Measurements from ENCODE around the gene PCDHGA9. TPM values are rescaled to one million over a fixed set of nuclear protein-coding genes. Genes with fewer than 3 reads are reported as not detected.
"Not testable (repeated sequence)": the region's sequence is repeated elsewhere in the genome, so short reads cannot be mapped to it uniquely, and the experiment has no call there.

PCDHGA9 gene
- total and polyA plus RNA-seq, 4 donors, result 0.59 to 13.8 (median 2.8) TPM

DNA sequence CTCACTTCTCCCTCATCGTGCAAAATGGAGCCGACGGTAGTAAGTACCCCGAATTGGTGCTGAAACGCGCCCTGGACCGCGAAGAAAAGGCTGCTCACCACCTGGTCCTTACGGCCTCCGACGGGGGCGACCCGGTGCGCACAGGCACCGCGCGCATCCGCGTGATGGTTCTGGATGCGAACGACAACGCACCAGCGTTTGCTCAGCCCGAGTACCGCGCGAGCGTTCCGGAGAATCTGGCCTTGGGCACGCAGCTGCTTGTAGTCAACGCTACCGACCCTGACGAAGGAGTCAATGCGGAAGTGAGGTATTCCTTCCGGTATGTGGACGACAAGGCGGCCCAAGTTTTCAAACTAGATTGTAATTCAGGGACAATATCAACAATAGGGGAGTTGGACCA, 28.7 kb downstream of the PCDHGA9 start:
- TF ChIP-seq, protein P1, sequence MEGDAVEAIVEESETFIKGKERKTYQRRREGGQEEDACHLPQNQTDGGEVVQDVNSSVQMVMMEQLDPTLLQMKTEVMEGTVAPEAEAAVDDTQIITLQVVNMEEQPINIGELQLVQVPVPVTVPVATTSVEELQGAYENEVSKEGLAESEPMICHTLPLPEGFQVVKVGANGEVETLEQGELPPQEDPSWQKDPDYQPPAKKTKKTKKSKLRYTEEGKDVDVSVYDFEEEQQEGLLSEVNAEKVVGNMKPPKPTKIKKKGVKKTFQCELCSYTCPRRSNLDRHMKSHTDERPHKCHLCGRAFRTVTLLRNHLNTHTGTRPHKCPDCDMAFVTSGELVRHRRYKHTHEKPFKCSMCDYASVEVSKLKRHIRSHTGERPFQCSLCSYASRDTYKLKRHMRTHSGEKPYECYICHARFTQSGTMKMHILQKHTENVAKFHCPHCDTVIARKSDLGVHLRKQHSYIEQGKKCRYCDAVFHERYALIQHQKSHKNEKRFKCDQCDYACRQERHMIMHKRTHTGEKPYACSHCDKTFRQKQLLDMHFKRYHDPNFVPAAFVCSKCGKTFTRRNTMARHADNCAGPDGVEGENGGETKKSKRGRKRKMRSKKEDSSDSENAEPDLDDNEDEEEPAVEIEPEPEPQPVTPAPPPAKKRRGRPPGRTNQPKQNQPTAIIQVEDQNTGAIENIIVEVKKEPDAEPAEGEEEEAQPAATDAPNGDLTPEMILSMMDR (IDR thresholded peaks at IDR 0.05; ENCODE audit: control extremely low read depth, extremely low read depth), result no peak
- no peak for ATAC-seq (ENCODE audit: insufficient read depth, low FRiP score)
- 16% methylated on average over 37 of the region's 37 CpGs for WGBS, 2 donors
- peaks cover 0 to 28% (median 0%) of the 10 kb centered on the region in 4 donors for H3K36me3 ChIP-seq (ENCODE audit: control insufficient read depth in 4 of 4, insufficient read depth in 4 of 4, low read length in 4 of 4)
- H3K9ac ChIP-seq (ENCODE audit: insufficient read depth in 1 of 2, low read length in 2 of 2), result no peak overlapping the region
- H3K4me1 ChIP-seq (ENCODE audit: control insufficient read depth in 5 of 5, insufficient read depth in 5 of 5, low read length in 5 of 5), result peaks cover 0 to 5% (median 0%) of the 10 kb centered on the region in 5 donors
- H3K4me3 ChIP-seq, result no peak overlapping the region
- H3K27me3 ChIP-seq (ENCODE audit: control insufficient read depth in 3 of 3, insufficient read depth in 3 of 3, low read length in 2 of 3), result no peaks in the 10 kb centered on the region
- H3K9me3 ChIP-seq (ENCODE audit: control insufficient read depth in 4 of 4, insufficient read depth in 3 of 4, low read length in 3 of 4), result peaks cover 0 to 53% (median 24%) of the 10 kb centered on the region in 4 donors
- no peak for DNase-seq
- no peak overlapping the region for H3K27ac ChIP-seq (ENCODE audit: low read depth in 1 of 2, low read length in 1 of 2)

DNA sequence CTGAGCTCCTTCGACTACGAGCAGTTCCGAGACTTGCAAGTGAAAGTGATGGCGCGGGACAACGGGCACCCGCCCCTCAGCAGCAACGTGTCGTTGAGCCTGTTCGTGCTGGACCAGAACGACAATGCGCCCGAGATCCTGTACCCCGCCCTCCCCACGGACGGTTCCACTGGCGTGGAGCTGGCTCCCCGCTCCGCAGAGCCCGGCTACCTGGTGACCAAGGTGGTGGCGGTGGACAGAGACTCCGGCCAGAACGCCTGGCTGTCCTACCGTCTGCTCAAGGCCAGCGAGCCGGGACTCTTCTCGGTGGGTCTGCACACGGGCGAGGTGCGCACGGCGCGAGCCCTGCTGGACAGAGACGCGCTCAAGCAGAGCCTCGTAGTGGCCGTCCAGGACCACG, 29.7 kb downstream of the PCDHGA9 start:
- not testable (repeated sequence) for DNase-seq; H3K27me3 ChIP-seq (ENCODE audit: control insufficient read depth in 3 of 3, insufficient read depth in 3 of 3, low read length in 2 of 3); ATAC-seq (ENCODE audit: insufficient read depth, low FRiP score); H3K27ac ChIP-seq (ENCODE audit: low read depth in 1 of 2, low read length in 1 of 2); H3K4me3 ChIP-seq; H3K4me1 ChIP-seq (ENCODE audit: control insufficient read depth in 5 of 5, insufficient read depth in 5 of 5, low read length in 5 of 5); H3K9ac ChIP-seq (ENCODE audit: insufficient read depth in 1 of 2, low read length in 2 of 2)
- WGBS, 2 donors, result 34 to 41% methylated on average over 33 to 38 of the region's 38 CpGs
- Histone ChIP-seq H3K9me3 (ENCODE audit: control insufficient read depth in 4 of 4, insufficient read depth in 3 of 4, low read length in 3 of 4) (peaks cover 4 to 46% (median 19%) of the 10 kb centered on the region in 4 donors), H3K36me3 (ENCODE audit: control insufficient read depth in 4 of 4, insufficient read depth in 4 of 4, low read length in 4 of 4) (peaks cover 0 to 19% (median 0%) of the 10 kb centered on the region in 4 donors)

DNA sequence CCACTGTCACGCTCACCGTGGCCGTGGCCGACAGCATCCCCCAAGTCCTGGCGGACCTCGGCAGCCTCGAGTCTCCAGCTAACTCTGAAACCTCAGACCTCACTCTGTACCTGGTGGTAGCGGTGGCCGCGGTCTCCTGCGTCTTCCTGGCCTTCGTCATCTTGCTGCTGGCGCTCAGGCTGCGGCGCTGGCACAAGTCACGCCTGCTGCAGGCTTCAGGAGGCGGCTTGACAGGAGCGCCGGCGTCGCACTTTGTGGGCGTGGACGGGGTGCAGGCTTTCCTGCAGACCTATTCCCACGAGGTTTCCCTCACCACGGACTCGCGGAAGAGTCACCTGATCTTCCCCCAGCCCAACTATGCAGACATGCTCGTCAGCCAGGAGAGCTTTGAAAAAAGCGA, 30.1 kb downstream of the PCDHGA9 start:
- Histone ChIP-seq H3K9me3 (ENCODE audit: control insufficient read depth in 4 of 4, insufficient read depth in 3 of 4, low read length in 3 of 4) (peaks cover 4 to 43% (median 16%) of the 10 kb centered on the region in 4 donors), H3K36me3 (ENCODE audit: control insufficient read depth in 4 of 4, insufficient read depth in 4 of 4, low read length in 4 of 4) (peaks cover 0 to 15% (median 0%) of the 10 kb centered on the region in 4 donors)
- not testable (repeated sequence) for DNase-seq; H3K9ac ChIP-seq (ENCODE audit: insufficient read depth in 1 of 2, low read length in 2 of 2); H3K4me1 ChIP-seq (ENCODE audit: control insufficient read depth in 5 of 5, insufficient read depth in 5 of 5, low read length in 5 of 5); ATAC-seq (ENCODE audit: insufficient read depth, low FRiP score); H3K27ac ChIP-seq (ENCODE audit: low read depth in 1 of 2, low read length in 1 of 2); H3K27me3 ChIP-seq (ENCODE audit: control insufficient read depth in 3 of 3, insufficient read depth in 3 of 3, low read length in 2 of 3); H3K4me3 ChIP-seq
- 27 to 31% methylated on average over 24 to 29 of the region's 29 CpGs for whole genome bisulfite sequencing, 2 donors

DNA sequence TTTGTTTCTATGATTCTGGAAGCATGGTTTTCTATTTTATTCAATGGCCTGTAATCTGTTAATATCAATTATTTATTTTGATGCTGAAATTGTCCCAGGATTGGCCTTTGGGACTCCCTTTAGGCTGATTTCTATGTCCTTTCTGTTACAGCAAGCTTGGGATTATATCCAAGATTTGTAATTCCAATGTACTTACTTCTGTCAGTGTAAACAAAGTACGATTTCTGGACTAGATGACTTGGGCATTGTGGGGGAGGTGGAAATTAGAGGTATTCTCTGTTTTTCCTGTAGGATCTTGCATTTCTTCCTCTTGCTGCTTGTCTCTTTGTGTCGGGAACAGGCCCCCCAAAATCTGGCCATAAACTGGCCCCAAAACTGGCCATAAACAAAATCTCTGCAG, 31.4 kb downstream of the PCDHGA9 start:
- DNase-seq (no peak), ATAC-seq (ENCODE audit: insufficient read depth, low FRiP score) (no peak)
- Histone ChIP-seq H3K9ac (ENCODE audit: insufficient read depth in 1 of 2, low read length in 2 of 2) (no peak overlapping the region), H3K9me3 (ENCODE audit: control insufficient read depth in 4 of 4, insufficient read depth in 3 of 4, low read length in 3 of 4) (peaks cover 4 to 36% (median 12%) of the 10 kb centered on the region in 4 donors), H3K36me3 (ENCODE audit: control insufficient read depth in 4 of 4, insufficient read depth in 4 of 4, low read length in 4 of 4) (peaks cover 0 to 10% (median 0%) of the 10 kb centered on the region in 4 donors), H3K27me3 (ENCODE audit: control insufficient read depth in 3 of 3, insufficient read depth in 3 of 3, low read length in 2 of 3) (no peaks in the 10 kb centered on the region), H3K4me3 (no peak overlapping the region), H3K4me1 (ENCODE audit: control insufficient read depth in 5 of 5, insufficient read depth in 5 of 5, low read length in 5 of 5) (peaks cover 0 to 5% (median 0%) of the 10 kb centered on the region in 5 donors), H3K27ac (ENCODE audit: low read depth in 1 of 2, low read length in 1 of 2) (no peak overlapping the region)
- 73 to 85% methylated on average over 2 of the region's 2 CpGs for WGBS, 2 donors
- TF ChIP-seq, protein P1 (IDR thresholded peaks at IDR 0.05; ENCODE audit: control extremely low read depth, extremely low read depth), result no peak

Data from lung (tissue), 12 donors.